Measurements from ENCODE around the gene PLCD4.

- TF ChIP-seq CTCF (IDR thresholded peaks at IDR 0.05) (no peak), POLR2AphosphoS5 (IDR thresholded peaks at IDR 0.05) (no peak), POLR2A (IDR thresholded peaks at IDR 0.05) (no peak)
Measured at GRCh38 chr2:218664653-218665052, 57.0 kb downstream of the PLCD4 start.
